ENCODE data around the gene TNFSF4. TPM values are rescaled to one million over a fixed set of nuclear protein-coding genes. Genes with fewer than 3 reads are reported as not detected.
A peak's percentile ranks its signal among the peaks of the same experiment; 100 is the strongest.

TNFSF4 gene
- total and polyA plus RNA-seq, 2 of the 4 experiments (the other 2 are of a cell fraction) = 13.4 to 19.7 TPM

- no peak for TF ChIP-seq RCOR1 (IDR thresholded peaks at IDR 0.05; ENCODE audit: insufficient replicate concordance, low read length)
Measured at GRCh38 chr1:173255214-173255813, 48.2 kb upstream of the TNFSF4 start (continued).

GRCh38 chr1:173253046-173253445, 45.9 kb upstream of the TNFSF4 start:
- no peaks in the 10 kb centered on the region for H3K9me3 ChIP-seq (ENCODE audit: control insufficient read depth, insufficient read depth, low read length)
- H3K18ac ChIP-seq (ENCODE audit: low read depth, low read length) = no peak overlapping the region
- no peaks in the 10 kb centered on the region for H3K36me3 ChIP-seq (ENCODE audit: control insufficient read depth, insufficient read depth, low read length)
- no peak overlapping the region for H2AK9ac ChIP-seq (replicated peaks; ENCODE audit: low read depth, low read length, poor library complexity)
- ChIA-PET POLR2A (ENCODE audit: unreplicated experiment) (no interaction called here), CTCF (no interaction called here)
- no peak overlapping the region for H2BK20ac ChIP-seq (ENCODE audit: low read depth, low read length)
- H3K4me2 ChIP-seq (ENCODE audit: low read depth, low read length) = no peak overlapping the region
- no peak overlapping the region for H2AFZ ChIP-seq (replicated peaks; ENCODE audit: low read length, poor library complexity)
- peak; percentile 54; the same call in 1 of the 2 replicates for ATAC-seq (ENCODE audit: low read depth)
- dilution Hi-C loops (cut with HindIII; ENCODE audit: low sequenced_read_pairs, unreplicated experiment) (no loop called here), in situ Hi-C loops (cut with MboI; ENCODE audit: low sequenced_read_pairs) (no loop called here), intact Hi-C loops (cut with micrococcal nuclease) (no loop called here)
- no peak overlapping the region for H3K56ac ChIP-seq (ENCODE audit: extremely low read depth, insufficient read depth, low read length)
- no peaks in the 10 kb centered on the region; the same call in 1 of the 2 replicates for H3K4me1 ChIP-seq (ENCODE audit: control insufficient read depth, insufficient read depth, low read length)
- H3K9ac ChIP-seq (ENCODE audit: low read depth, low read length) = no peak overlapping the region
- no peak overlapping the region for H3K23ac ChIP-seq (ENCODE audit: low read depth, low read length)
- H3K27ac ChIP-seq (ENCODE audit: insufficient read depth, low read length) = no peak overlapping the region
- no TSS peak for BruUV-seq (replicated peaks)
- H4K20me1 ChIP-seq (ENCODE audit: insufficient read depth, low read length) = no peaks in the 10 kb centered on the region
- no peak overlapping the region for H2AK5ac ChIP-seq (ENCODE audit: low read depth, low read length)
- no peaks in the 10 kb centered on the region for H3K9me1 ChIP-seq (ENCODE audit: insufficient read depth, low read length)
- no peaks in the 10 kb centered on the region for H3K27me3 ChIP-seq (ENCODE audit: control insufficient read depth, insufficient read depth, low read length)
- no peak overlapping the region for H3K4me3 ChIP-seq (ENCODE audit: insufficient read depth, low read depth, low read length)
- peak; percentile 61 for DNase-seq
- no peak overlapping the region for H2BK15ac ChIP-seq (ENCODE audit: low read depth, low read length)
- H2BK5ac ChIP-seq (ENCODE audit: low read depth, low read length, poor library complexity, severe bottlenecking) = no peak overlapping the region
- H3K79me1 ChIP-seq (ENCODE audit: low read depth in 1 of 2, low read length in 2 of 2) = no peaks in the 10 kb centered on the region
- no peak overlapping the region for H4K91ac ChIP-seq (ENCODE audit: insufficient read depth, low read depth, low read length)
- H3K14ac ChIP-seq (replicated peaks; ENCODE audit: low read depth, low read length) = no peak overlapping the region
- H3K4ac ChIP-seq (ENCODE audit: low read depth, low read length) = no peak overlapping the region
- H2BK120ac ChIP-seq (ENCODE audit: low read depth, low read length) = no peak overlapping the region
- 100% methylated on average over 1 of the region's 3 CpGs; no CpG with 5 or more reads in 1 of the 2 experiments for WGBS, 2 experiments (ENCODE audit: extremely low coverage in 2 of 2, insufficient read length in 1 of 2)
- TF ChIP-seq RFX5 (IDR thresholded peaks at IDR 0.05; ENCODE audit: low read depth, low read length) = no peak
- 0 out of 2 replicates have a peak, but pooled peaks have one; percentile 5 for TF ChIP-seq CTCF (conservative IDR thresholded peaks at IDR 0.05; ENCODE audit: low read depth, low read length)
- H4K5ac ChIP-seq (ENCODE audit: low read depth, low read length) = no peak overlapping the region
- H4K8ac ChIP-seq (ENCODE audit: low read depth in 2 of 2, low read length in 2 of 2) = no peak overlapping the region
